Kidney epithelial cell (primary cell): ENCODE measurements around the gene SHROOM1. TPM values are rescaled to one million over a fixed set of nuclear protein-coding genes. Genes with fewer than 3 reads are reported as not detected.

Source experiments
- DNase-seq: peaks from one replicate; pipeline ENCODE4 v3.0.0-alpha.2; 2010; ENCODE audit warnings: low read depth
- H3K27me3 ChIP-seq: 2 replicates; pipeline ENCODE4 v1.6.0; 2011; ENCODE audit warnings: low read length; ENCODE audit not compliant: control insufficient read depth, insufficient read depth
- H3K36me3 ChIP-seq: 2 replicates; pipeline ENCODE4 v1.5.1; 2011; ENCODE audit warnings: low read length; ENCODE audit not compliant: control insufficient read depth, insufficient read depth
- H3K4me3 ChIP-seq: 2 replicates; pipeline ENCODE4 v1.5.1; 2011; ENCODE audit warnings: low read depth, mild to moderate bottlenecking, control low read depth, low read length
- total RNA-seq: library from RNA; depleted of rRNA; stranded (reverse); fragments of >200 nt; gene quantifications from 2 replicates; pipeline ENCODE4 v1.2.3, GENCODE V29; 2015
- TF ChIP-seq, protein P1 (sequence below): IDR thresholded peaks from 2 replicates; pipeline ENCODE4 v1.5.1; 2011; ENCODE audit warnings: mild to moderate bottlenecking, moderate library complexity, low read length, control low read depth, inconsistent platforms; ENCODE audit not compliant: insufficient read depth, poor library complexity, severe bottlenecking

Gene SHROOM1
- total RNA-seq, 1 donor from 2014 or later: 9.8 TPM

DNA sequence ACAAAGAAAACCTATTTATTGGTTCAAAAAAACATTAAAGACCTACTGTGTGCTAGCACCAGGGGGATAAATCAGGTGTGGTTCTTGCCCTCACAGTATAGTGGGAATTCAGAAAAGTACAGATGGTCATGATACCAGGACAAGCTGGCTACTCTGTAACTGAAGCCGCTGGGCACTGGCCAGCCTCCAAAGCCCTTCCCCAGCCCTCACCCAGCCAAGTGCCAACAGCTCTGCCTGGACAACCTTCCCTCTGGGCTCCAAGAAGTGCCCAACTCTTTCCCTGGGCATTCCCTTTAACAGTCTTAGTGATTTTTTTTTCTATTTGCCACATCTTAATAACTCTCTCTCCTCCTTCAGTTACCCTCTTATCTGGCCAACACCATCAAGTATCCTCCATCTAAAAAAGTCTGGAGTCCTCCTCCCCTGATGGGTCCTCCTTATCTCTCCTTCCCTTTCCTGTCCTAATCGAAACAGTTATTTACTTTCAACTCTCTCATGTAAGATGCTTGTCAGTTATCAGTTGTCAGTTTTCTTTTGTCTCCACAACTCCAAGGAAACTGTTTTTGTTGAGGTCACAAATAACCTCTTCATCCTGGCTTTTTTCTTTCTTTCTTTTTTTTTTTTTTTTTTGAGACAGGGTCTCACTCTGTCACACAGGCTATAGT lies 40.1 kb downstream of the SHROOM1 start:
- no peaks in the 10 kb centered on the region for H3K27me3 ChIP-seq
- no peaks in the 10 kb centered on the region for H3K36me3 ChIP-seq
- no peak overlapping the region for H3K4me3 ChIP-seq
- DNase-seq: no peak
- TF ChIP-seq, protein P1, sequence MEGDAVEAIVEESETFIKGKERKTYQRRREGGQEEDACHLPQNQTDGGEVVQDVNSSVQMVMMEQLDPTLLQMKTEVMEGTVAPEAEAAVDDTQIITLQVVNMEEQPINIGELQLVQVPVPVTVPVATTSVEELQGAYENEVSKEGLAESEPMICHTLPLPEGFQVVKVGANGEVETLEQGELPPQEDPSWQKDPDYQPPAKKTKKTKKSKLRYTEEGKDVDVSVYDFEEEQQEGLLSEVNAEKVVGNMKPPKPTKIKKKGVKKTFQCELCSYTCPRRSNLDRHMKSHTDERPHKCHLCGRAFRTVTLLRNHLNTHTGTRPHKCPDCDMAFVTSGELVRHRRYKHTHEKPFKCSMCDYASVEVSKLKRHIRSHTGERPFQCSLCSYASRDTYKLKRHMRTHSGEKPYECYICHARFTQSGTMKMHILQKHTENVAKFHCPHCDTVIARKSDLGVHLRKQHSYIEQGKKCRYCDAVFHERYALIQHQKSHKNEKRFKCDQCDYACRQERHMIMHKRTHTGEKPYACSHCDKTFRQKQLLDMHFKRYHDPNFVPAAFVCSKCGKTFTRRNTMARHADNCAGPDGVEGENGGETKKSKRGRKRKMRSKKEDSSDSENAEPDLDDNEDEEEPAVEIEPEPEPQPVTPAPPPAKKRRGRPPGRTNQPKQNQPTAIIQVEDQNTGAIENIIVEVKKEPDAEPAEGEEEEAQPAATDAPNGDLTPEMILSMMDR: no peak

- Histone ChIP-seq H3K36me3 (no peaks in the 10 kb centered on the region), H3K27me3 (no peaks in the 10 kb centered on the region), H3K4me3 (no peak overlapping the region)
- TF ChIP-seq, protein P1: no peak
- DNase-seq: no peak
Measured at GRCh38 chr5:132788990-132789886, 41.2 kb downstream of the SHROOM1 start.

DNA sequence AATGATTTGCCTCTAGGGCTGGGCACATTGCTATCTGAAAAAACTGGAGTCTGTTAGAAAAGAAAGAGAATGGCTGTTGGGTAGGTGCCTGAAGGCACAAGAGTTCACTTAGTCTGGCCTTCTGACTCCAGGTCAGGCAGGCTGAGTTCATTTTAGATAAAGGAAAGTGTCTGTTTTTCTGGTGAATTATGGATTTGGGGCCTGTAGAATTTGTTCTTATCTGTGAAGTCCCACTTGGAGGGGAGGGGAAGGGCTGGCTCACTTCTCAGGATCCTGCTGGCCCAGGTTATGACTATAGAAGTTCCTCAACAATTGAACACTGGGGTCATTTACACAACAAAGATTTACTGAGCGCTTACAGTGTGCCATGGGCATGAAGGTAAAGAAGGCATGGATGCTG lies 41.9 kb downstream of the SHROOM1 start:
- no peak for DNase-seq
- TF ChIP-seq, protein P1: no peak

DNA sequence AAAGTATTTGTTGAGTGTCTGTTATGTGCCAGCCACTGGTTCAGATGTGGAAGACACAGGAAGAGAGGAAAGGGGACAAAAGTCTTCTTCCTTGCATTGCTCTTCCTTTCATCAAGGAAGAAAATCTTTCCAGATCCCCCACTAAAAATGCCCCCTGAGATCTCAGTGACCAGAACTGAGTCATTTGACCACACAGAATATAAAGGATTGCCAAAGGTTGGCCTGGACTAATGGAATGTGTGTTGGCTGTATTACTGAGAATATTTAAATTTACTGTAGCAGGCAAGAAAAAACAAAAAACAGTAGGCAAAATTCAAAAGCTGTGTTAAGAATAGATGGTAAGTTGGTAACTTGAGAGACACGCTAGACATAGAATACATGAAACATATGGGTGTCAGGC lies 43.4 kb downstream of the SHROOM1 start:
- no peaks in the 10 kb centered on the region for H3K36me3 ChIP-seq
- no peak for DNase-seq
- no peak overlapping the region for H3K4me3 ChIP-seq
- no peaks in the 10 kb centered on the region for H3K27me3 ChIP-seq
- TF ChIP-seq, protein P1: no peak

More for the DNA sequence above, 41.9 kb downstream of the SHROOM1 start:
- no peak overlapping the region for H3K4me3 ChIP-seq
- H3K36me3 ChIP-seq: no peaks in the 10 kb centered on the region
- no peaks in the 10 kb centered on the region for H3K27me3 ChIP-seq

GRCh38 chr5:132785864-132786263 lies 44.6 kb downstream of the SHROOM1 start:
- TF ChIP-seq, protein P1: no peak
- no peaks in the 10 kb centered on the region for H3K27me3 ChIP-seq
- H3K4me3 ChIP-seq: no peak overlapping the region
- H3K36me3 ChIP-seq: no peaks in the 10 kb centered on the region
- no peak for DNase-seq
